H1 (cell line): ENCODE measurements around the gene STX16.

Experiments used
- ATF2 ChIP-seq: IDR thresholded peaks from 2 replicates; pipeline ENCODE4 v1.6.1; 2012; ENCODE audit warnings: low read length, inconsistent platforms
- CHD2 ChIP-seq: IDR thresholded peaks from 2 replicates; pipeline ENCODE4 v1.6.1; 2012; ENCODE audit warnings: low read length, improper control_type of control experiment
- CTCF ChIP-seq, 3 experiments: IDR thresholded peaks; 1 replicate in 2 of 3; 2 replicates in 1 of 3; pipeline versions ENCODE4 v1.5.1 to v1.6.1; 2011; ENCODE audit warnings: low read length in 3 of 3, mild to moderate bottlenecking in 3 of 3, inconsistent platforms in 2 of 3, low read depth in 1 of 3, moderate library complexity in 1 of 3; ENCODE audit not compliant: insufficient read depth in 1 of 3; ENCODE audit errors: control extremely low read depth in 1 of 3
- NRF1 ChIP-seq: IDR thresholded peaks from 2 replicates; pipeline ENCODE4 v1.6.1; 2011; ENCODE audit warnings: mild to moderate bottlenecking, low read depth, low read length, improper control_type of control experiment
- POLR2A ChIP-seq, 2 experiments: IDR thresholded peaks; 1 replicate in 1 of 2; 2 replicates in 1 of 2; pipeline ENCODE4 v1.6.1; 2011; ENCODE audit warnings: low read depth in 2 of 2, low read length in 2 of 2, mild to moderate bottlenecking in 2 of 2; ENCODE audit errors: control extremely low read depth in 1 of 2
- POLR2AphosphoS5 ChIP-seq: IDR thresholded peaks from 2 replicates; pipeline ENCODE4 v1.6.1; 2011; ENCODE audit warnings: low read depth, low read length
- SP1 ChIP-seq: IDR thresholded peaks from 2 replicates; pipeline ENCODE4 v1.6.1; 2011; ENCODE audit warnings: low read depth, low read length
- TAF1 ChIP-seq: IDR thresholded peaks from 2 replicates; pipeline ENCODE4 v1.6.1; 2011; ENCODE audit warnings: mild to moderate bottlenecking, low read depth, low read length
- TCF12 ChIP-seq: IDR thresholded peaks from 2 replicates; pipeline ENCODE4 v1.6.1; 2011; ENCODE audit warnings: low read depth, mild to moderate bottlenecking, low read length

- TF ChIP-seq CTCF (IDR thresholded peaks at IDR 0.05; ENCODE audit: control extremely low read depth in 1 of 3, insufficient read depth in 1 of 3, low read depth in 1 of 3, low read length in 3 of 3) (no peak), POLR2A (IDR thresholded peaks at IDR 0.05; ENCODE audit: control extremely low read depth in 1 of 2, low read depth in 2 of 2, low read length in 2 of 2) (no peak), ATF2 (no peak), POLR2AphosphoS5 (no peak), TAF1 (no peak), SP1 (no peak), TCF12 (no peak), CHD2 (no peak), NRF1 (no peak)
These were observed 10.6 kb upstream of the STX16 start for GRCh38 chr20:58640446-58640845.
